ENCODE data around the gene ZNF485. TPM values are rescaled to one million over a fixed set of nuclear protein-coding genes. Genes with fewer than 3 reads are reported as not detected.
"Not testable (repeated sequence)": the region's sequence is repeated elsewhere in the genome, so short reads cannot be mapped to it uniquely, and the experiment has no call there.

The ZNF485 gene
- total and polyA plus RNA-seq, 9 donors = 2.0 to 8.3 (median 4.1) TPM

- WGBS, 3 donors = 59 to 67% (median 61%) methylated on average over 1 of the region's 1 CpG
- Histone ChIP-seq H3K27ac (no peak overlapping the region), H3K27me3 (no peaks in the 10 kb centered on the region), H3K36me3 (no peaks in the 10 kb centered on the region), H3K9me3 (no peaks in the 10 kb centered on the region), H3K4me1 (ENCODE audit: insufficient read depth) (no peaks in the 10 kb centered on the region), H3K4me3 (no peak overlapping the region)
- no peak for DNase-seq
- intact Hi-C loops (cut with DNase I) = no loop called here
- no peak for TF ChIP-seq CTCF (IDR thresholded peaks at IDR 0.05)
- no peak for TF ChIP-seq EP300 (IDR thresholded peaks at IDR 0.05)
- TF ChIP-seq POLR2A (IDR thresholded peaks at IDR 0.05) = no peak
Measured at GRCh38 chr10:43627942-43628341, 21.7 kb downstream of the ZNF485 start.

DNA sequence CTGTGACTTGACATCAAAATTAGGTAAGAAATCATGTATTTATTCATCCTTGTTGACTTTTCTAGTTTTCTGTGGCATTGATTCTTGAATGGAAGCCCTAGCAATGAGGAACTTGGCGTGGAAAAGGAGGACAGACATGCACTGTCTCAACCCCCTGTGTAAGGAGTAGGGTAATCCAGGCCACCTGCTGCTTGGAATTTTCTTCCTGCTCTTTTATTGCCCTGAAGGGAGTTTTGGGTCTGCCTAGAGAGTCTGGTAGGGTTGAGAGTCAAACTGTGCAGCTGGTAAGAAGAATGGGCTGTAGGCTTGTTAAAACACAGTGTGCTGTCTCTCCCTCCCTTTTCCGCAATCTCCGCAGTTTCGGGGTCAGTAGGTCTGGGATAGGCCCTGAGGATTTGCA is 22.7 kb downstream of the ZNF485 start:
- H3K4me1 ChIP-seq (ENCODE audit: insufficient read depth) = no peaks in the 10 kb centered on the region
- 92 to 95% (median 93%) methylated on average over 4 of the region's 4 CpGs for WGBS, 3 donors
- DNase-seq = no peak
- TF ChIP-seq EP300 (IDR thresholded peaks at IDR 0.05) = no peak
- TF ChIP-seq POLR2A (IDR thresholded peaks at IDR 0.05) = no peak
- no peak for TF ChIP-seq CTCF (IDR thresholded peaks at IDR 0.05)
- no peaks in the 10 kb centered on the region for H3K9me3 ChIP-seq
- no peak overlapping the region for H3K27ac ChIP-seq
- H3K4me3 ChIP-seq = no peak overlapping the region
- no peaks in the 10 kb centered on the region for H3K27me3 ChIP-seq
- no peaks in the 10 kb centered on the region for H3K36me3 ChIP-seq
- intact Hi-C loops (cut with DNase I) = no loop called here

DNA sequence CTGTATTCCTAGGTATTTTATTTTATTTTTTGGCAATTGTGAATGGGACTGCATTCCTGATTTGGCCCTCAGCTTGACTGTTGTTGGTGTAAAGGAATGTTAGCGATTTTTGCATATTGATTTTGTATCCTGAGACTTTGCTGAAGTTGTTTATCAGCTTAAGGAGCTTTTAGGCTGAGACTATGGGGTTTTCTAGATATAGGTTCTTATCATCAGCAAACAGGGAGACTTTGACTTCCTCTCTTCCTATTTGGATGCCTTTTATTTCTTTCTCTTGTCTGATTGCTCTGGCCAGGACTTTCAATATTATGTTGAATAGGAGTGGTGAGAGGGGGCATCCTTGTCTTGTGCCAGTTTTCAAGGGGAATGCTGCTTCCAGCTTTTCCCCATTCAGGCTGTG is 29.6 kb downstream of the ZNF485 start:
- 62 to 79% (median 69%) methylated on average over 1 of the region's 1 CpG for WGBS, 3 donors
- H3K9me3 ChIP-seq, H3K27ac ChIP-seq: not testable (repeated sequence)

DNA sequence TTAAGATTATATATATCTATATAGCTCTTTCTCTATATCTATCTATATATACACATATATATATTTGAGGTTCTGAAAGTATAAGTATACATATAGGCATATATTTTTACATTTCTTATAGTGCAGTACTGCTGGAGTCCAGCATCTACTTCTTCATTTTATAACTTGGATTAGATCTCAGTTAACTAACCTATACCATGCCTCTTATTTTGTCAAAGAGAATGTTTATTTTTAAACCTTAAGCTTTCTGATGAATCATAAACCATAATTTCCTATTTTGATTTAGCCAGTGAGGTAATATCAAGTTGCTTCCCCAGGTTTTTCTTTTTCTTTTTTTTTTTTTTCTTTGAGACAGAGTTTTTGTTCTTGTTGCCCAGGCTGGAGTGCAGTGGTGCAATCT is 34.4 kb downstream of the ZNF485 start:
- Histone ChIP-seq H3K27ac (no peak overlapping the region), H3K27me3 (no peaks in the 10 kb centered on the region), H3K4me3 (no peak overlapping the region), H3K36me3 (peaks cover 7% of the 10 kb centered on the region), H3K9me3 (peaks cover 9 to 35% of the 10 kb centered on the region in 2 donors), H3K4me1 (ENCODE audit: insufficient read depth) (no peaks in the 10 kb centered on the region)
- intact Hi-C loops (cut with DNase I) = no loop called here
- DNase-seq = no peak
- TF ChIP-seq CTCF (IDR thresholded peaks at IDR 0.05) (no peak), EP300 (IDR thresholded peaks at IDR 0.05) (no peak), POLR2A (IDR thresholded peaks at IDR 0.05) (no peak)

More for the DNA sequence above, 29.6 kb downstream of the ZNF485 start:
- H3K36me3 ChIP-seq; H3K27me3 ChIP-seq; H3K4me1 ChIP-seq (ENCODE audit: insufficient read depth); H3K4me3 ChIP-seq; intact Hi-C loops (cut with DNase I); DNase-seq: not testable (repeated sequence)

GRCh38 chr10:43644252-43644651 is 38.0 kb downstream of the ZNF485 start:
- no peak for DNase-seq
- Histone ChIP-seq H3K4me3 (no peak overlapping the region), H3K4me1 (ENCODE audit: insufficient read depth) (no peaks in the 10 kb centered on the region), H3K9me3 (peaks cover 9 to 43% of the 10 kb centered on the region in 2 donors), H3K27ac (no peak overlapping the region), H3K36me3 (peaks cover 7% of the 10 kb centered on the region), H3K27me3 (no peaks in the 10 kb centered on the region)
- TF ChIP-seq POLR2A (IDR thresholded peaks at IDR 0.05) = no peak
- no peak for TF ChIP-seq CTCF (IDR thresholded peaks at IDR 0.05)
- TF ChIP-seq EP300 (IDR thresholded peaks at IDR 0.05) = no peak
- WGBS, 3 donors = 97 to 98% (median 98%) methylated on average over 8 of the region's 8 CpGs
- intact Hi-C loops (cut with DNase I) = no loop called here

Measured in ovary (tissue), 9 donors.